ENCODE data around the gene ACTL8. TPM values are rescaled to one million over a fixed set of nuclear protein-coding genes. Genes with fewer than 3 reads are reported as not detected.

ACTL8 gene
- total RNA-seq, 4 donors from 2014 or later: not detected

GRCh38 chr1:17762313-17762712 is 7.2 kb downstream of the ACTL8 start:
- intact Hi-C loops (cut with DNase I; ENCODE audit: low total_unique reads) (no loop called here), in situ Hi-C loops (cut with MboI; ENCODE audit: low sequenced_read_pairs in 4 of 4) (no loop called here)
- Histone ChIP-seq H3K9me3 (peaks cover 0 to 13% (median 6%) of the 10 kb centered on the region in 3 donors), H3K4me3 (no peak overlapping the region), H3K4me1 (no peaks in the 10 kb centered on the region), H3K27ac (no peak overlapping the region), H3K27me3 (peaks cover 2 to 8% (median 5%) of the 10 kb centered on the region in 3 donors), H3K36me3 (no peaks in the 10 kb centered on the region)
- ATAC-seq: no peak
- TF ChIP-seq POLR2A (IDR thresholded peaks at IDR 0.05) (no peak), CTCF (IDR thresholded peaks at IDR 0.05 in 4 of 5, conservative IDR thresholded peaks at IDR 0.05 in 1 of 5) (no peak)
- no peak for DNase-seq

- TF ChIP-seq CTCF (IDR thresholded peaks at IDR 0.05 in 4 of 5, conservative IDR thresholded peaks at IDR 0.05 in 1 of 5) (no peak), POLR2A (IDR thresholded peaks at IDR 0.05) (no peak)
- H3K4me3 ChIP-seq: no peak overlapping the region
- intact Hi-C loops (cut with DNase I; ENCODE audit: low total_unique reads): no loop called here
Observed at GRCh38 chr1:17763417-17763816, 8.3 kb downstream of the ACTL8 start.

GRCh38 chr1:17763995-17764394 is 8.9 kb downstream of the ACTL8 start:
- H3K4me1 ChIP-seq: no peaks in the 10 kb centered on the region
- H3K27me3 ChIP-seq: peaks cover 2 to 8% (median 5%) of the 10 kb centered on the region in 3 donors
- H3K27ac ChIP-seq: no peak overlapping the region
- no peaks in the 10 kb centered on the region for H3K36me3 ChIP-seq
- TF ChIP-seq POLR2A (IDR thresholded peaks at IDR 0.05) (no peak), CTCF (IDR thresholded peaks at IDR 0.05 in 4 of 5, conservative IDR thresholded peaks at IDR 0.05 in 1 of 5) (no peak)
- H3K4me3 ChIP-seq: no peak overlapping the region
- peaks cover 0 to 8% (median 6%) of the 10 kb centered on the region in 3 donors for H3K9me3 ChIP-seq
- DNase-seq (no peak), ATAC-seq (no peak)
- in situ Hi-C loops (cut with MboI; ENCODE audit: low sequenced_read_pairs in 4 of 4): no loop called here
- intact Hi-C loops (cut with DNase I; ENCODE audit: low total_unique reads): no loop called here

More at GRCh38 chr1:17763417-17763816, 8.3 kb downstream of the ACTL8 start:
- Histone ChIP-seq H3K36me3 (no peaks in the 10 kb centered on the region), H3K4me1 (no peaks in the 10 kb centered on the region), H3K27me3 (peaks cover 2 to 8% (median 5%) of the 10 kb centered on the region in 3 donors), H3K9me3 (peaks cover 0 to 12% (median 6%) of the 10 kb centered on the region in 3 donors), H3K27ac (no peak overlapping the region)
- in situ Hi-C loops (cut with MboI; ENCODE audit: low sequenced_read_pairs in 4 of 4): no loop called here
- no peak for ATAC-seq
- no peak for DNase-seq

- Histone ChIP-seq H3K9me3 (peaks cover 0 to 2% (median 0%) of the 10 kb centered on the region in 3 donors), H3K27ac (no peak overlapping the region), H3K36me3 (no peaks in the 10 kb centered on the region), H3K4me3 (no peak overlapping the region), H3K4me1 (no peaks in the 10 kb centered on the region), H3K27me3 (peaks cover 0 to 8% (median 5%) of the 10 kb centered on the region in 3 donors)
- no peak for TF ChIP-seq CTCF (IDR thresholded peaks at IDR 0.05 in 4 of 5, conservative IDR thresholded peaks at IDR 0.05 in 1 of 5)
- TF ChIP-seq POLR2A (IDR thresholded peaks at IDR 0.05): no peak
- no peak for ATAC-seq
- DNase-seq: no peak
- in situ Hi-C loops (cut with MboI; ENCODE audit: low sequenced_read_pairs in 4 of 4): no loop called here
- intact Hi-C loops (cut with DNase I; ENCODE audit: low total_unique reads): no loop called here
Observed at GRCh38 chr1:17764591-17764990, 9.5 kb downstream of the ACTL8 start.
